Activated CD8-positive, alpha-beta T cell treated with anti-CD3 and anti-CD28 coated beads for 36 hours (primary cell): ENCODE data around the gene IP6K2. TPM values are rescaled to one million over a fixed set of nuclear protein-coding genes. Genes with fewer than 3 reads are reported as not detected.

ENCODE experiments used
- ATAC-seq: fragments of 200-7000 bp; cut with Tn5 transposase; one replicate; pipeline ENCODE4 v1.10.0; 2021; ENCODE audit warnings: mild to moderate bottlenecking, moderate library complexity
- CTCF ChIA-PET: fragments of 350-600 bp; sonication (Branson Sonifier 250); formaldehyde crosslinking; loops from one replicate; lab custom pipeline; 2021; ENCODE audit warnings: antibody characterized with exemption; lab: Charles Lee
- POLR2A ChIA-PET: fragments of 350-600 bp; sonication (Branson Sonifier 250); formaldehyde crosslinking; loops from one replicate; lab custom pipeline; 2021; ENCODE audit warnings: antibody characterized with exemption; lab: Charles Lee
- DNase-seq: peaks from one replicate; pipeline ENCODE4 v3.0.0-alpha.2; 2020
- H3K27ac Mint-ChIP-seq: one replicate; pipeline ENCODE4 v1.8.0; 2021; ENCODE audit warnings: mild to moderate bottlenecking, mixed read lengths
- H3K27me3 Mint-ChIP-seq: one replicate; pipeline ENCODE4 v1.8.0; 2021; ENCODE audit warnings: mixed read lengths
- H3K36me3 Mint-ChIP-seq: one replicate; pipeline ENCODE4 v1.8.0; 2021; ENCODE audit warnings: low read depth, mixed read lengths
- H3K4me1 Mint-ChIP-seq: one replicate; pipeline ENCODE4 v1.8.0; 2021; ENCODE audit warnings: low read depth, mixed read lengths
- H3K4me3 Mint-ChIP-seq: one replicate; pipeline ENCODE4 v1.8.0; 2021; ENCODE audit warnings: mild to moderate bottlenecking, moderate library complexity, mixed read lengths
- H3K9me3 Mint-ChIP-seq: one replicate; pipeline ENCODE4 v1.8.0; 2021; ENCODE audit warnings: mixed read lengths
- CTCF ChIP-seq: fragments of 200-600 bp; IDR thresholded peaks from one replicate; pipeline ENCODE4 v1.8.0; 2022; ENCODE audit warnings: antibody characterized with exemption, mild to moderate bottlenecking
- intact Hi-C: fragments of 100-400 bp; cut with micrococcal nuclease; formaldehyde crosslinking; loops from one replicate; pipeline ENCODE4 v1.10.0; 2022
- microRNA-seq: library from miRNA; unstranded; fragments of <30 nt; microRNA quantifications from one replicate; pipeline ENCODE4 v1.2.0, GENCODE V29; 2022; ENCODE audit warnings: borderline microRNAs expressed, borderline replicate concordance
- total RNA-seq, 2 experiments: library from RNA; stranded (reverse); gene quantifications; one replicate each; pipeline ENCODE4 v1.2.3, GENCODE V29; 2021

The IP6K2 gene
- total RNA-seq, 2 experiments from 2014 or later: 47.7 to 48.0 TPM

GRCh38 chr3:48641396-48641795 is 75.6 kb downstream of the IP6K2 start:
- POLR2A ChIA-PET: interaction anchor here (0.8 kb wide), 1 partner anchor 12 kb away, joined by 3 read pairs; no protein-coding TSS in a partner anchor
- H3K9me3 Mint-ChIP-seq: no peaks in the 10 kb centered on the region
- H3K4me1 Mint-ChIP-seq: peaks cover 8% of the 10 kb centered on the region
- no peak overlapping the region for H3K4me3 Mint-ChIP-seq
- DNase-seq: no peak
- intact Hi-C loops: no loop called here
- CTCF ChIA-PET: no interaction called here
- TF ChIP-seq CTCF: no peak
- peaks cover 6% of the 10 kb centered on the region for H3K36me3 Mint-ChIP-seq
- no peak for ATAC-seq
- H3K27me3 Mint-ChIP-seq: no peaks in the 10 kb centered on the region
- H3K27ac Mint-ChIP-seq: no peak overlapping the region

GRCh38 chr3:48639944-48640606 is 76.9 kb downstream of the IP6K2 start:
- intact Hi-C loops: no loop called here
- H3K9me3 Mint-ChIP-seq: no peaks in the 10 kb centered on the region
- H3K4me3 Mint-ChIP-seq: no peak overlapping the region
- ChIA-PET CTCF (no interaction called here), POLR2A (interaction anchor here (0.6 to 1.6 kb wide), 4 partner anchors 8 to 345 kb away, joined by 3 to 6 read pairs (median 4); no protein-coding TSS in a partner anchor)
- H3K27me3 Mint-ChIP-seq: no peaks in the 10 kb centered on the region
- DNase-seq (no peak), ATAC-seq (no peak)
- peaks cover 14% of the 10 kb centered on the region for H3K4me1 Mint-ChIP-seq
- H3K27ac Mint-ChIP-seq: no peak overlapping the region
- peaks cover 6% of the 10 kb centered on the region for H3K36me3 Mint-ChIP-seq
- no peak for TF ChIP-seq CTCF

Small RNA genes lying within 50 kb of the gene (microRNA-seq; reads per million reads assigned to microRNA genes)
- not detected for gene MIR4793

Other genes with a start within 250 kb of the IP6K2 start
- 10 to 100 TPM; 65.9 to 71.4 TPM for gene SHISA5, start 213.0 kb downstream of the IP6K2 start, total RNA-seq
- 10 to 100 TPM; 90.8 to 94.0 TPM for gene PFKFB4, start 160.4 kb downstream of the IP6K2 start, total RNA-seq
- gene UCN2, start 153.4 kb downstream of the IP6K2 start, total RNA-seq: not detected
- 1 to 10 TPM; 1.6 to 2.2 TPM for gene COL7A1, start 121.9 kb downstream of the IP6K2 start, total RNA-seq
- gene UQCRC1, start 107.6 kb downstream of the IP6K2 start, total RNA-seq: 100 to 1,000 TPM; 240 to 256 TPM
- under 1 TPM in 1 of 2 experiments, not detected in 1; 0.43 TPM for gene TMEM89, start 95.5 kb downstream of the IP6K2 start, total RNA-seq
- 10 to 100 TPM; 41.3 to 45.0 TPM for gene SLC26A6, start 81.8 kb downstream of the IP6K2 start, total RNA-seq
- 10 to 100 TPM; 15.8 to 17.8 TPM for gene CELSR3, start 54.3 kb downstream of the IP6K2 start, total RNA-seq
- gene NCKIPSD, start 31.3 kb downstream of the IP6K2 start, total RNA-seq: 10 to 100 TPM; 69.7 to 73.8 TPM
- 10 to 100 TPM; 31.0 to 32.1 TPM for gene PRKAR2A, start 130.7 kb upstream of the IP6K2 start, total RNA-seq
- 10 to 100 TPM; 14.8 to 16.8 TPM for gene SLC25A20, start 181.7 kb upstream of the IP6K2 start, total RNA-seq
- gene ARIH2, start 201.6 kb upstream of the IP6K2 start, total RNA-seq: 100 to 1,000 TPM in 1 of 2 experiments, 10 to 100 TPM in 1; 98.2 to 115 TPM